ENCODE results near the gene ITPKB. TPM values are rescaled to one million over a fixed set of nuclear protein-coding genes. Genes with fewer than 3 reads are reported as not detected.
"Not testable (repeated sequence)": the region's sequence is repeated elsewhere in the genome, so short reads cannot be mapped to it uniquely, and the experiment has no call there.

ITPKB gene
- total RNA-seq, 1 donor from 2014 or later: 13.7 TPM

DNA sequence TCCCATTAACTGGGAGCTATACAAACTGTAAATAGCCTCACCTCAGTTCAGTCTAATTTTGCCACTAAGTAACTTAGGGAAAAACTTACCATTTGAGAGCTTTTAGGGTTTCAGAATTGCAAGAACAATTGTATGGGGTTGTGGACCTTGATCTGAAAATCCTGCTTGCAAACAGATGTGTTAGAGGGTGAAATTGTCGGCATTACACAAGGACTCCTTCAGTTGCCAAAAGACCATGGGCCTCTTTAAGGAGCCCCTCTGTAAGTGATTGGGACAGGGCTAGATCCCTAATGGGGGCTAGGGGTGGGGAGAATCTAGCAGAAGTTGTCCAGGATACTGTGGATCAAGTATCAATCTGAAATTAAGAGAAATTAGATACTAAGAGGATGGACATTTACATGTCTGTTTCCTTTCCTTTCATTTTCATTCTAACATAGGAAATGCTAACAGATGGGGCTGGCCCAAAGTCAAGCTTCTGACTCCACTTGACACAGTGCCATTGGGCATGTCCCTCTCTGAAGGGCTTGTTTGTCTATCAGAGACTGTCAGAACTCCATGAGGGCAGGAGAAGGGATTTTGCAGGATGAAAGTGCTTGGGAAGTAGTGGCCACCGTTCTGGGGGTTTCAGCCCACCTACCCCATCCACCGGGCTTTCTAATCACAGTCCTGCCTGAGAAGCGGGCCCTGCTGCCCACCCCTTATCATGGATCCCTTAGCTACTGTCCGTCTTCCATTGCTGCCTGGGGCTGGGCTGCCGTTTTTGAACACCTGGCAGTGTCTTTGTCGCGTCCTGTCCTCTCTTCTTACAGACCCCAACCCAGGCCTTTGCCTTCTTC lies 135.8 kb downstream of the ITPKB start:
- DNase-seq (ENCODE audit: low read depth, low spot score): no peak
- H3K4me1 Mint-ChIP-seq: peaks cover 32% of the 10 kb centered on the region
- no peak overlapping the region for H3K27ac Mint-ChIP-seq (ENCODE audit: unreplicated experiment)
- no peak overlapping the region for H3K4me3 Mint-ChIP-seq
- H3K9me3 Mint-ChIP-seq: no peaks in the 10 kb centered on the region
- H3K27me3 Mint-ChIP-seq (ENCODE audit: low read depth): no peaks in the 10 kb centered on the region
- TF ChIP-seq, protein P1, sequence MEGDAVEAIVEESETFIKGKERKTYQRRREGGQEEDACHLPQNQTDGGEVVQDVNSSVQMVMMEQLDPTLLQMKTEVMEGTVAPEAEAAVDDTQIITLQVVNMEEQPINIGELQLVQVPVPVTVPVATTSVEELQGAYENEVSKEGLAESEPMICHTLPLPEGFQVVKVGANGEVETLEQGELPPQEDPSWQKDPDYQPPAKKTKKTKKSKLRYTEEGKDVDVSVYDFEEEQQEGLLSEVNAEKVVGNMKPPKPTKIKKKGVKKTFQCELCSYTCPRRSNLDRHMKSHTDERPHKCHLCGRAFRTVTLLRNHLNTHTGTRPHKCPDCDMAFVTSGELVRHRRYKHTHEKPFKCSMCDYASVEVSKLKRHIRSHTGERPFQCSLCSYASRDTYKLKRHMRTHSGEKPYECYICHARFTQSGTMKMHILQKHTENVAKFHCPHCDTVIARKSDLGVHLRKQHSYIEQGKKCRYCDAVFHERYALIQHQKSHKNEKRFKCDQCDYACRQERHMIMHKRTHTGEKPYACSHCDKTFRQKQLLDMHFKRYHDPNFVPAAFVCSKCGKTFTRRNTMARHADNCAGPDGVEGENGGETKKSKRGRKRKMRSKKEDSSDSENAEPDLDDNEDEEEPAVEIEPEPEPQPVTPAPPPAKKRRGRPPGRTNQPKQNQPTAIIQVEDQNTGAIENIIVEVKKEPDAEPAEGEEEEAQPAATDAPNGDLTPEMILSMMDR (conservative IDR thresholded peaks at IDR 0.05): no peak
- no peaks in the 10 kb centered on the region for H3K36me3 Mint-ChIP-seq (ENCODE audit: low read depth)

DNA sequence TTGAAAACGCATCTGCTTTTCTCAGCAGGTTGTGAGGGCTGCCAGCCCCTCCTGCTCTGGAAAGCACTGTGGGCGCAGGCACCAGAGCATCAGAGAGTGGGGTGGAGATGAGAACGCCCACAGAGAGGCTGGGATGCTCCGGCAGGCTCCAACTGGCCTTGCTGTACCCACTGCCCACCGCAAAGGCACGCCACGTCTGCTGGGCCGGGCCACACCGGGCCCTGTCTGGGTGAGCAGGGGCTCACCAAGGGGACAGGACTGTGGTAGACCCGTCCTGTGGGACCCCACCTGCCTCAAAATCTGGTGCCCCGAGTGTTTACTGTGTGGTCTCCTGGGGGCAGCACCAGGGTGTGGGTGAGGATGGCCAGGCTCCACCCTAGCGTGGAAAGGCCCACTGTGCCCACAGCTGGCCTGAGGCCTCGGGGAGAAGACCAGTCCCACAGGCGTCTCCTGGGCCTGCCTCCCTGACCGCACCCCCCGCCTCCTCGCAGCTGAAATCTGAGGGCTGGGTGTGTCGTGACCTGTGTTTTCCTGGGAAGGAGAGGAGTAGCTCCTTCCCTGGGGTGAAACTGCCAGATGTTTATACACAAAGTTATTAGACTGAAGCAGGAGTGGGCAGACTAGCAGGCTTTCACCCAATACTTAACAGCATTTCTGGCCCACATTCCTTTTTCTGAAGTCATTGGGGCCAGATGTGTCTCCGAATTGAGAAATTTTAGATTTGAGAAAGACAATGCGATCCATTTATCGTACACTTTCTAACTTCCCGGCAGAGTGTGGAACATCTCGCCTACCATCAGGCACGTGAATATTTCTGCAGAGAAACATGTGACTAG lies 136.7 kb downstream of the ITPKB start:
- Mint-ChIP-seq H3K27ac (ENCODE audit: unreplicated experiment) (no peak overlapping the region), H3K36me3 (ENCODE audit: low read depth) (no peaks in the 10 kb centered on the region), H3K4me1 (peaks cover 34% of the 10 kb centered on the region), H3K27me3 (ENCODE audit: low read depth) (no peaks in the 10 kb centered on the region), H3K9me3 (no peaks in the 10 kb centered on the region), H3K4me3 (no peak overlapping the region)
- DNase-seq (ENCODE audit: low read depth, low spot score): no peak
- TF ChIP-seq, protein P1 (conservative IDR thresholded peaks at IDR 0.05): no peak

DNA sequence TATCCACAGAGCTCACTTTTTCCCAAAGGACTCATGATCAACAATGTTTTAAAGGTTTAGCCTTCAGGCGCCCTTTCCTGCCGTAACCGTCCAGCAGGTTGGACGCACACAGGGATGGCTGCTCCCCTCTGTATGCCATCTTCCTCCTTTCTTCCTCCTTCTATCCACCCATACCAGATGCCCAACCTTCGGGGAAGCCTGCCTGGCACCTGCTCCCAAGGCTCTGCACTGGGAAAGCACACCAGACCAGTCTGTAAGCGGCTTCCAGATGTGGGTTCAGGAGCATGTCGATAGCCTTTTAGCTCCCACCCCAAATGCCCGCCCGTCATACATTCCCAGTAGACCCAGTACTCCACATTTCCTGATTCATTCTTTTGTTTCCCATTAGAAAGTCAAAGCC lies 137.6 kb downstream of the ITPKB start:
- peak overlapping the region; percentile 43 for H3K27ac Mint-ChIP-seq (ENCODE audit: unreplicated experiment)
- H3K4me3 Mint-ChIP-seq: no peak overlapping the region
- no peak for DNase-seq (ENCODE audit: low read depth, low spot score)
- no peaks in the 10 kb centered on the region for H3K27me3 Mint-ChIP-seq (ENCODE audit: low read depth)
- no peaks in the 10 kb centered on the region for H3K36me3 Mint-ChIP-seq (ENCODE audit: low read depth)
- H3K4me1 Mint-ChIP-seq: peaks cover 38% of the 10 kb centered on the region
- no peaks in the 10 kb centered on the region for H3K9me3 Mint-ChIP-seq
- TF ChIP-seq, protein P1 (conservative IDR thresholded peaks at IDR 0.05): no peak

DNA sequence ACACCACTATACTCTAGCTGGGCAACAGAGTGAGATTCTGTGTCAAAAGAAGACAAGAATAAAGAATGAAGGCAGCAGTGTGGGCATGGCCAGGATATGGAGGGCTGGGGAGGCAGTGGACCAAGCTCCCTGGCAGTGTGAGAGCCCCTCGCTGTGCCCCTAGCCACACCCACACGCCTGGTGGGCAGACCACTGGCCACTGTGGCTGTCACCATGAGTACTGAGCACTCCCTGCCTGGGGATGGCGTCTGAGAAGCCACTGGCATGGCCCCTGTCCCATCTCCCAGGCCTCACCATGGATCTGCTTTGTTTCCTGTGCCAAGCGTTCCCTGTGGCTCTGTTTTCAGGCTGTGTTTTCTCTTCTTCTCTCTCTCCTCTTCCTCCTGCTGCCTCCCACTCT lies 138.8 kb downstream of the ITPKB start:
- H3K4me3 Mint-ChIP-seq: no peak overlapping the region
- no peaks in the 10 kb centered on the region for H3K9me3 Mint-ChIP-seq
- H3K27ac Mint-ChIP-seq (ENCODE audit: unreplicated experiment): no peak overlapping the region
- H3K4me1 Mint-ChIP-seq: peaks cover 42% of the 10 kb centered on the region
- no peak for DNase-seq (ENCODE audit: low read depth, low spot score)
- no peaks in the 10 kb centered on the region for H3K36me3 Mint-ChIP-seq (ENCODE audit: low read depth)
- no peaks in the 10 kb centered on the region for H3K27me3 Mint-ChIP-seq (ENCODE audit: low read depth)
- TF ChIP-seq, protein P1 (conservative IDR thresholded peaks at IDR 0.05): no peak

DNA sequence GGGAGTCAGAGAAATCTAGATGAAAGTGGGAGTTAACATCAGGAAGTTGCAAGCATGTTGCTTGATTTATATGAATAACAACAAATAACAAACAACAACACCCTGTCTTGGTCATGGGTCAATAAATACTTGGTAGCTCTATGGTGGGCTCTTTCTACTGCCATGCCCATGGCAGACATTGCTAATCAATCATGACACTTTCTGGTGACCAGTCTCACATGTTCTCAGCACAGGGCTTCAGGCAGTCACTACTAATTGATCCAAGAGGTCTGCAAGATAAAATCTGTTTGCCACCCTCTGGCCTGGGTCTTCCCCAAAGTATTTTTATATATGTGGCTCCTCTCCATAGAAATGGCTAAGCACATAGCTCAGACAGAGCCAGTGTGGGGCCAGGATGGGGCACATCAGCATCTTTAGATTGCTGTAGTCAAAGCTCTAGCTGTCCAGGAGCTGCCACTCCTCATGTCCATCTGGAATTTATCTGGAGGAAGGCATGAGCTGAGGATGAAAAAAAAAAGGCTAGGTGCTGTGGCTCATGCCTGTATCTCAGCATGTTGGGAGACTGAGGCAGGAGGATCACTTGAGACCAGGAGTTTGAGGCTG lies 139.3 kb downstream of the ITPKB start:
- Mint-ChIP-seq H3K27me3 (ENCODE audit: low read depth) (no peaks in the 10 kb centered on the region), H3K4me1 (peaks cover 39% of the 10 kb centered on the region), H3K36me3 (ENCODE audit: low read depth) (no peaks in the 10 kb centered on the region), H3K4me3 (no peak overlapping the region), H3K9me3 (no peaks in the 10 kb centered on the region), H3K27ac (ENCODE audit: unreplicated experiment) (peak overlapping the region; percentile 51)
- no peak for DNase-seq (ENCODE audit: low read depth, low spot score)
- TF ChIP-seq, protein P1 (conservative IDR thresholded peaks at IDR 0.05): no peak

DNA sequence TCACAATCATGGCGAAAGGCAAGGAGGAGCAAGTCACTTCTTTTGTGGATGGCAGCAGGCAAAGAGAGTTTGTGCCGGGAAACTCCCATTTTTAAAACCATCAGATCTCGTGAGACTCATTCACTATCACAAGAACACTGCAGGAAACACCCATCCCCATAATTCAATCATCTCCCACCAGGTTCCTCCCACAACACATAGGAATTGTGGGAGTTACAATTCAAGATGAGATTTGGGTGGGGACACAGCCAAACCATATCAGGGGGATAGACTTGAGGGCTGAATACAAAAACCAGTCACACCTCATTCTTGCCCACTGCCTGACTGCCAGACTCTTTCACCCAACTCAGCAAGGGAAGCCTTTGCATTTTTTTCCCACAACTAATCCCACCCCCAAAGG lies 140.1 kb downstream of the ITPKB start:
- H3K9me3 Mint-ChIP-seq; H3K36me3 Mint-ChIP-seq (ENCODE audit: low read depth); H3K27ac Mint-ChIP-seq (ENCODE audit: unreplicated experiment); H3K4me3 Mint-ChIP-seq; DNase-seq (ENCODE audit: low read depth, low spot score); H3K27me3 Mint-ChIP-seq (ENCODE audit: low read depth): not testable (repeated sequence)
- peaks cover 31% of the 10 kb centered on the region for H3K4me1 Mint-ChIP-seq
